SK-N-MC (cell line): ENCODE data around the gene NRAP.

Experiments used
- DNase-seq: peaks from one replicate; pipeline ENCODE4 v3.0.0-alpha.2; 2011; ENCODE audit warnings: low read depth, low spot score
- H3K27ac ChIP-seq: fragments of 200-600 bp; sonication (generic); 2 replicates; pipeline ENCODE4 v1.5.1; 2016; ENCODE audit warnings: mixed run types
- H3K36me3 ChIP-seq: fragments of 200-600 bp; sonication (generic); 2 replicates; pipeline ENCODE4 v1.6.1; 2017; ENCODE audit warnings: antibody characterized with exemption, low read length, mixed read lengths; ENCODE audit not compliant: insufficient read depth
- H3K4me3 ChIP-seq: fragments of 200-600 bp; sonication (generic); 2 replicates; pipeline ENCODE4 v1.5.1; 2016
- H3K9ac ChIP-seq: fragments of 200-600 bp; sonication (generic); 2 replicates; pipeline ENCODE4 v1.8.0; 2017; ENCODE audit warnings: mixed run types, mixed read lengths; ENCODE audit not compliant: insufficient read length
- H3K9me3 ChIP-seq: fragments of 200-600 bp; sonication (generic); 2 replicates; pipeline ENCODE4 v1.6.1; 2017; ENCODE audit warnings: low read depth, mild to moderate bottlenecking, antibody characterized with exemption, low read length, moderate library complexity, mixed read lengths
- EZH2 ChIP-seq: fragments of 200-600 bp; sonication (generic); IDR thresholded peaks from one replicate; pipeline ENCODE4 v1.6.1; 2017; ENCODE audit warnings: antibody characterized with exemption
- FOXP2 ChIP-seq: optimal IDR thresholded peaks from 2 replicates; pipeline ENCODE3; 2011; ENCODE audit warnings: mild to moderate bottlenecking, moderate library complexity; ENCODE audit not compliant: insufficient read depth; ENCODE audit errors: extremely low read length, control extremely low read depth
- POLR2AphosphoS5 ChIP-seq: IDR thresholded peaks from 2 replicates; pipeline ENCODE4 v1.6.1; 2012; ENCODE audit warnings: mild to moderate bottlenecking, low read depth, low read length, borderline replicate concordance

NRAP gene

DNA sequence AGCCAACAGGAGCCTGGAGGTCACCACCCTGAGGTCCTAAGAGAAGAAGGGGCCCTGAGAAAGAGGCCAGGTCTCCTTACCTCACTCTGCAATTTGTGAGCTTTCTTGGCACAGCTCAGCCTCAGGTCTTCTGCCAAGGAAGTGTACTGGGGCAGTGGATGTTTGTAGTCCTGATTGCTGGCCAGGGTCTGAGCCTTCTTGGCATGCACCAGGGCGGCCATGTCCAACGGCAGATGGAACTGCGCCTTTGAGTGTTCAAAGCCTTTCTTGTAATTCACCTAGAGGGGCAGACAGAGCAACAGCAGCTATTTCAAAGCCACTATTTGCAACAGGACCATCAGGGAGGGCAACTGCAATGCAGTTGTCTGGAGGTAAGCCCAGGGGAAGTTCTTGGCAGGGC is 51.7 kb downstream of the NRAP start:
- no peak for DNase-seq
- no peak overlapping the region for H3K9ac ChIP-seq
- H3K9me3 ChIP-seq, result no peaks in the 10 kb centered on the region
- TF ChIP-seq EZH2, result no peak
- TF ChIP-seq POLR2AphosphoS5, result no peak
- no peak for TF ChIP-seq FOXP2
- H3K27ac ChIP-seq, result no peak overlapping the region
- H3K36me3 ChIP-seq, result no peaks in the 10 kb centered on the region
- no peak overlapping the region for H3K4me3 ChIP-seq

DNA sequence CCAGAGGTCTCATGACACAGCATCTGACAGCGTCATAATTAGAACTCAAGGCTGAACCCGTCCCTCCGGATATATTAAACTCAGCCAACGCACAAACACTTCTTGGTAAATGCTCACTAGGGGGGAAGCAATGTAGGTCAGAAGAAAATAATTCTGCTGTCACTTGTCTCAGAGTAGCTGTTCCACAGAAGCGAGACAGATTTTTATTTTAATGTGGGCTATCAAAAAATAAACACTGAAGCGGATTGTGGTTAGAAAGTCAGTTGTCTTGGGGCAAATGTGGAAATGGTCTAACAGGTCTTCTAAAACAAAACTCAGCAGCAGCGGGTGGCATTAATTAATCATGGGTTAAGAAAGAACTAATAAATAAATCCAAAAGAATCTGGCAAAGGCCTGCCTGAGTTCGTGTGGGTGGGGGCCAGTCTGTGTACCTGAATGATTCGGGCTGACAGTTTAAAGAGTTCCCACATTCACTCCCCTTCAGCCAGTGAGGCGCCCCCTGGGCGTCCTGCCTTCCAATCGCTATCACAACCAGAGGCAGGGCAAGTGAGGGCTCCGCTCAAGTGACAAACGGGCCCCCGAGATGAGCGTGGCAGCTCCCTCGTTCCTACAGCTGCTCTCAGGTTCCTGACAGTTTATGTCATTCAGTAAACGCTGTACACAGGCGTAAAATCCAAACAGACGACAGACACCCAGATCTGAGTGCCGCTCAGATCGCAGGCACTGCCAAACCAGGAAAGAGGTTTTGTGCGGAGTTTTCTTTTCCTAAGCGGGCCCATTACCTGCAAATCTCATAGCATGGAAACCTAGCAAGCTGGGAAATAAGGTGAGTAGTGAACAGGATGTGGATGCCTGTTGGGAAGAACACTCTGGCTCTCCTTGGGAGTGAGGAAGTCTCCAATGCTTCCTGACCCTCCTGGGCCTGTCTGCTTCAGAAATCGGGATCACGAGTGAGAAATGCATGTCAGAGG is 52.9 kb downstream of the NRAP start:
- no peaks in the 10 kb centered on the region for H3K9me3 ChIP-seq
- H3K36me3 ChIP-seq, result no peaks in the 10 kb centered on the region
- H3K27ac ChIP-seq, result no peak overlapping the region
- no peak for DNase-seq
- TF ChIP-seq FOXP2 (no peak), EZH2 (no peak), POLR2AphosphoS5 (no peak)
- H3K4me3 ChIP-seq, result no peak overlapping the region
- H3K9ac ChIP-seq, result no peak overlapping the region

DNA sequence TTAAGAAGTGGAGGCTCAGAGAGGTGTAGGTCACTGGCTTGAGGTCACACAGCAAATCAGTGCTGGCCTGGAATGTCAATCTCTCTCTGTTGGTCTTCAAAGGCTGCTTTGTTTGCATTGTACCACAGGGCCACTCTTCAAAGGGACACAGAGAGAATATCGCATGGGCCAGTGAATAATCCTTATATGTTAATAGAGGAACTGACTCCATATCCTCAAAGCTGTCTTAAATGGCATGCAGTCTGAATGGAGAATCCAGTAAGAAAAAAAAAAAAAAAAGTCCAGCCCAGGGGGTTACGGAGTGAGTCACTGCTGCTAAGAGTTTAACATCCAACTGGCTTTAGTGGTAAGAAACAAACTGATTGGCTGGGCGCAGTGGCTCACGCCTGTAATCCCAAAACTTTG is 54.1 kb downstream of the NRAP start:
- DNase-seq, result no peak
- H3K27ac ChIP-seq, result no peak overlapping the region
- H3K9me3 ChIP-seq, result no peaks in the 10 kb centered on the region
- H3K36me3 ChIP-seq, result no peaks in the 10 kb centered on the region
- no peak overlapping the region for H3K4me3 ChIP-seq
- TF ChIP-seq POLR2AphosphoS5 (no peak), EZH2 (no peak), FOXP2 (no peak)
- no peak overlapping the region for H3K9ac ChIP-seq

DNA sequence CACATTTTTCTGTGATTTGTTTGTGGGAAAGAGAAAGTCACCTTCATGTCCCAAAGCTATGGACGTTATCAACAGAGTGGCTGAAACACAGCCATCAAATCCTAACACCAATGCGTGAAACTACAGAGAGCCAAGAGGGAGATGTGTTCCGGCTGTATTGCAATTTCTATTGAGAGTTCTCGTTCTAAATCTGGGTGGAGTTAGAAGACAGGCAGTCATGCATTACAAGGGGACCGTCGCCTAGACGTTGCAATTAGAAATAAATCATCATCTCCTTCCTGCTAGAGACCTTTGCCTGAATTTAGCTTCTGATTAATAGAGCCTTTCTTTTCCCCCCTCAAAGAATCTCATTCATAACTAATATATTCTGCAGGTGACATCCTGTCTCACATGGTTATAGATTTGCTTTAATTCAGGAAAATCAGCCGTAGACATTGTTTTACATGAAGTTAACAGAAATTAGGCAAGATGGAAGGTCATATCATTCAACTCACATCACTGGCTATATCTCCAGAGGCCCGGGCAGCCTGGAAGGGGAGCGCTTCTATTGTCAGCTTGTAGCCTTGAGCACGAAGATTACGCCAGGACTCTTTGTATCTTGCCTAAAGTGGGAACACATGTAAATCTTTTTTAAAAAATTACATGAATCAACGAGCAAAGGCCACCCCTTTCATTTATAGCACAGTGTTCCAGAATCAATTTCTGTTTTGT is 58.4 kb downstream of the NRAP start:
- Histone ChIP-seq H3K27ac (no peak overlapping the region), H3K9me3 (no peaks in the 10 kb centered on the region), H3K36me3 (no peaks in the 10 kb centered on the region), H3K4me3 (no peak overlapping the region), H3K9ac (no peak overlapping the region)
- no peak for DNase-seq
- no peak for TF ChIP-seq FOXP2
- no peak for TF ChIP-seq POLR2AphosphoS5
- TF ChIP-seq EZH2, result no peak

DNA sequence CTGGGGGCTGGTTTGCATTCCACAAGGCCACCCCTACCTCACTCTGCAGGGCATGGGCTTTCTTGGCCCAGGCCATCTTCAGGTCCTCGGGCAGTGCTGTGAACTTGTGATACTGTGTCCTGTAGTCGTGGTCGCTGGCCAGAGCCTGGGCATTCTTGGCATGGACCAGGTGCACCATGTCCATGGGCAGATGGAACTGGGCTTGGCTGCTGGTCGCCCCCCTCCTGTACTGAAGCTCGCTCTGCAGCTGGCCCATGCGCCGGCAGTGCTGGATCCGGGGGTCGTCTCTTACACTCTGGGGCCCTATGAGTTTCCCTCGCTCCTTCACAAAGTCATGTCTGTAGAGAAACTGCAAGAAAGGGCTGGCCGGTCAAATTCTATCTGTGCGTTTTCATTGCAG is 59.3 kb downstream of the NRAP start:
- Histone ChIP-seq H3K4me3 (no peak overlapping the region), H3K36me3 (no peaks in the 10 kb centered on the region), H3K9ac (no peak overlapping the region), H3K9me3 (no peaks in the 10 kb centered on the region), H3K27ac (no peak overlapping the region)
- no peak for TF ChIP-seq POLR2AphosphoS5
- no peak for TF ChIP-seq FOXP2
- TF ChIP-seq EZH2, result no peak
- no peak for DNase-seq

DNA sequence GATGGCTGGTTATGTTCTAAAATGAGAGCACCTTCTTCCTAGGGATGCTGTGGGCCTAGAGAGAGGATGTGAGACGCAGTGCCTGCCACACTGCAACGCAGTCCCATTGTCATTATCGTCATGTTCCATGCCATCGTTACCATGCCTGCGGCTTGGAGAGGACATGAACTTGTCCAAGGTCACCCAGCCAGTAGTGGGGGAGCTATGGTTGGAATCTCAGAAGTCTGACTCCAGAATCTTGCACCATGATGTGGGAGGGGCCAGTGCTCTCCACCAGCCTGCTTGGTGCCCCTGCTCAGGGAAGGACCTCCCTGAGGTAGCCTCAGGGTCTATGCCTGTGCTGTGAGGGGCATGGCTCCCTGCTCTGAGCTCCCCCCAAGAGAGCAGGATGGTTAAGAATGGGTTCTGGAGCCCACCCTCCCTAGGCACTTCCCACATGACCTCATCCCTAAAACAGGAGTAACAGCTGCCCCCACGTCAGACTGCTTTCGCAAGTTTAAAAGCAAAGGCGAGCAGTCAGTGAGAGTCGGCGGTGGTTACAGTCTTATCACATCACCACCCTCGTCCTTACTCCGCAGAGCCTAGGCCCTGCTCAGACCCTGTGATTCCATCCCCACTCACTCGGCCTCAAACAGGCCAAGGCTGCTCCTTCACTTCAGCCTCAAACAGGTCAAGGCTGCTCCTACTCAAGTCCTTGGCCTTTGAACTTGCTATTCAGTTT is 60.6 kb downstream of the NRAP start:
- no peak for DNase-seq
- no peaks in the 10 kb centered on the region for H3K36me3 ChIP-seq
- H3K9ac ChIP-seq, result no peak overlapping the region
- H3K27ac ChIP-seq, result no peak overlapping the region
- no peak for TF ChIP-seq FOXP2
- no peak for TF ChIP-seq EZH2
- TF ChIP-seq POLR2AphosphoS5, result no peak
- no peak overlapping the region for H3K4me3 ChIP-seq
- H3K9me3 ChIP-seq, result no peaks in the 10 kb centered on the region

DNA sequence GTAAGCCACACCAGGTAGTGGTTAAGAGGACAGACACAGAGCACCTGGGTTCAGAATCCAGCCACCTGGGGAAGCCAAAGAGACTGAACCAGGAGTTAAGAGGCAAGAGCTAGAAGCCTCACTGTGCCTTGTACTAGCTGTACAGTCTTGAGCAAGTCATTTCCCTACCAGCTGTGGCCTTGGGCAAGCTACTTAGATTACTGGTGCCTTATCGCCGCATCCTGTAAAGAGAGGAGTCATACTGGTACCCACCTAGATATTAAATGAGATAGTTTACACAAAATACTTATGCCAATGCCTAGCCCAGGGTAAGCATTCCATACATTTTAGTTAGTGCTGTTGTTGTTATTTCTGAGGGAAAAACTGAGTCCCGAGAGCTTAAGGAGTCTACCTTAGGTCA is 63.3 kb downstream of the NRAP start:
- Histone ChIP-seq H3K9me3 (no peaks in the 10 kb centered on the region), H3K4me3 (no peak overlapping the region), H3K9ac (no peak overlapping the region), H3K36me3 (no peaks in the 10 kb centered on the region), H3K27ac (no peak overlapping the region)
- TF ChIP-seq FOXP2, result no peak
- TF ChIP-seq POLR2AphosphoS5, result no peak
- no peak for TF ChIP-seq EZH2
- DNase-seq, result no peak

DNA sequence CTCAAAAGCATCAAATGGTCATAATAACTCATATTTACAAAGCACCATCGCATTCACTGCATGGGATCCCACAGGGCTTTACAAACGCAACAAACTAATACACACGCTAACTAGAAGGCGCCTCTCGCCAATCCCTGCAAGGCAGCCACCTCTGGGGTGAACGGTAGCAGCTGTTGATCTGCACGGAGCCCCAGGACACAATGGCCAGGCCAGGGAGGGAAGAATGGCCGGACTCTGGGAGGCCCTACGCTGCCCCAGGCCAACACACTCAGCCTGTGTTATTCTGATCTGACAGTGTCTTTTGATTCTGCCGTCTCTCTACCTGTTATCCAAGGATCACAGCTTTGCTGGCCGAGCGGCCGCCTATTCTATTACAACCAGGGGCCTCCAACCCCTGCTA is 69.2 kb downstream of the NRAP start:
- no peaks in the 10 kb centered on the region for H3K9me3 ChIP-seq
- no peak overlapping the region for H3K9ac ChIP-seq
- H3K36me3 ChIP-seq, result no peaks in the 10 kb centered on the region
- no peak overlapping the region for H3K27ac ChIP-seq
- H3K4me3 ChIP-seq, result no peak overlapping the region
- TF ChIP-seq FOXP2 (no peak), POLR2AphosphoS5 (no peak)
- no peak for DNase-seq
